ENCODE measurements around the gene CDC42BPB. TPM values are rescaled to one million over a fixed set of nuclear protein-coding genes. Genes with fewer than 3 reads are reported as not detected.
A peak's percentile ranks its signal among the peaks of the same experiment; 100 is the strongest.

The CDC42BPB gene
- total and polyA plus RNA-seq, 2 donors from 2014 or later, result 22.5 to 127 TPM

DNA sequence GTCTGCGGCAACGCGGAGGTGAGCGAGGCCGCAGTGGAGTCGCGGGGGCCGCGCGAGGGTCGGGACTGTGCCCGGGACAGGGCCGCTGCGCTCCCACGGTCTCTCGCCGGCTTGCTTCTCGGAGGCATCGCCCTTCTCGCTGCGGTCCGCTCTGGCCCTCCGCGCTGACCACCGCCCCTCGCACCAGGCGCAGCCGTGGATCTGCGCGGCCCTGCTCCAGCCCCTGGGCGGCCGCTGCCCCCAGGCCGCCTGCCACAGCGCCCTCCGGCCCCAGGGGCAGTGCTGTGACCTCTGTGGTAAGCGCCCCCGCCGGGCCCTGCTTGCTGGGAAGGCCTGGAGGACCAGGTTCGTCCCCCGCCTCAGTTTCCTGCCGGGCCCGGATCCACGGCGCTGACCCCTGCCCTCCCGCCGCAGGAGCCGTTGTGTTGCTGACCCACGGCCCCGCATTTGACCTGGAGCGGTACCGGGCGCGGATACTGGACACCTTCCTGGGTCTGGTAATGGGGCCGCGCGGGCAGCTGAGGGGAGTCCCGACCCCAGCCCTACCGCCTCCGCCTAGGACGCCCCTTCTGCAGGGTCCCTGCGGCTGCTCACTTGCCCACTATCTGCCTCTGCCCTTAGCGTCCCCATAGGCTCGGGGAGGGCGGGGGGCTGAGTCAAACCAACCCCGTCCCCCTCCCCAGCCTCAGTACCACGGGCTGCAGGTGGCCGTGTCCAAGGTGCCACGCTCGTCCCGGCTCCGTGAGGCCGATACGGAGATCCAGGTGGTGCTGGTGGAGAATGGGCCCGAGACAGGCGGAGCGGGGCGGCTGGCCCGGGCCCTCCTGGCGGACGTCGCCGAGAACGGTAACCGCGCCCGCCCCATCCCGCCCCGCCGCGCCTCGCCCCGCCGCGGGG, 127.9 kb downstream of the CDC42BPB start:
- DNase-seq (peak in 3 of 5 donors; percentile 14 to 75 (median 63)), FAIRE-seq (no peak)
- peak overlapping the region in 1 of 3 donors; percentile 39 for H3K4me3 ChIP-seq (ENCODE audit: low read length in 3 of 3)
- H3K9ac ChIP-seq (ENCODE audit: low read length in 3 of 3), result no peak overlapping the region
- H3K9me3 ChIP-seq (ENCODE audit: control insufficient read depth in 2 of 3, insufficient read depth in 1 of 3, low read length in 3 of 3), result no peaks in the 10 kb centered on the region
- TF ChIP-seq, protein P1, sequence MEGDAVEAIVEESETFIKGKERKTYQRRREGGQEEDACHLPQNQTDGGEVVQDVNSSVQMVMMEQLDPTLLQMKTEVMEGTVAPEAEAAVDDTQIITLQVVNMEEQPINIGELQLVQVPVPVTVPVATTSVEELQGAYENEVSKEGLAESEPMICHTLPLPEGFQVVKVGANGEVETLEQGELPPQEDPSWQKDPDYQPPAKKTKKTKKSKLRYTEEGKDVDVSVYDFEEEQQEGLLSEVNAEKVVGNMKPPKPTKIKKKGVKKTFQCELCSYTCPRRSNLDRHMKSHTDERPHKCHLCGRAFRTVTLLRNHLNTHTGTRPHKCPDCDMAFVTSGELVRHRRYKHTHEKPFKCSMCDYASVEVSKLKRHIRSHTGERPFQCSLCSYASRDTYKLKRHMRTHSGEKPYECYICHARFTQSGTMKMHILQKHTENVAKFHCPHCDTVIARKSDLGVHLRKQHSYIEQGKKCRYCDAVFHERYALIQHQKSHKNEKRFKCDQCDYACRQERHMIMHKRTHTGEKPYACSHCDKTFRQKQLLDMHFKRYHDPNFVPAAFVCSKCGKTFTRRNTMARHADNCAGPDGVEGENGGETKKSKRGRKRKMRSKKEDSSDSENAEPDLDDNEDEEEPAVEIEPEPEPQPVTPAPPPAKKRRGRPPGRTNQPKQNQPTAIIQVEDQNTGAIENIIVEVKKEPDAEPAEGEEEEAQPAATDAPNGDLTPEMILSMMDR (IDR thresholded peaks at IDR 0.05; ENCODE audit: borderline replicate concordance, extremely low read depth, insufficient read depth), result no peak
- intact Hi-C loops (cut with DNase I), result no loop called here
- peaks cover 0 to 12% (median 0%) of the 10 kb centered on the region in 3 donors for H3K4me1 ChIP-seq (ENCODE audit: control insufficient read depth in 2 of 3, insufficient read depth in 2 of 3, low read depth in 1 of 3, low read length in 3 of 3)
- H3K27me3 ChIP-seq (ENCODE audit: control insufficient read depth, insufficient read depth, low read length), result peaks cover 9% of the 10 kb centered on the region
- peaks cover 0 to 10% (median 5%) of the 10 kb centered on the region in 3 donors for H3K36me3 ChIP-seq (ENCODE audit: control insufficient read depth in 2 of 3, insufficient read depth in 3 of 3, low read length in 3 of 3)
- H3K27ac ChIP-seq (ENCODE audit: low read depth in 2 of 2, low read length in 2 of 2), result no peak overlapping the region

DNA sequence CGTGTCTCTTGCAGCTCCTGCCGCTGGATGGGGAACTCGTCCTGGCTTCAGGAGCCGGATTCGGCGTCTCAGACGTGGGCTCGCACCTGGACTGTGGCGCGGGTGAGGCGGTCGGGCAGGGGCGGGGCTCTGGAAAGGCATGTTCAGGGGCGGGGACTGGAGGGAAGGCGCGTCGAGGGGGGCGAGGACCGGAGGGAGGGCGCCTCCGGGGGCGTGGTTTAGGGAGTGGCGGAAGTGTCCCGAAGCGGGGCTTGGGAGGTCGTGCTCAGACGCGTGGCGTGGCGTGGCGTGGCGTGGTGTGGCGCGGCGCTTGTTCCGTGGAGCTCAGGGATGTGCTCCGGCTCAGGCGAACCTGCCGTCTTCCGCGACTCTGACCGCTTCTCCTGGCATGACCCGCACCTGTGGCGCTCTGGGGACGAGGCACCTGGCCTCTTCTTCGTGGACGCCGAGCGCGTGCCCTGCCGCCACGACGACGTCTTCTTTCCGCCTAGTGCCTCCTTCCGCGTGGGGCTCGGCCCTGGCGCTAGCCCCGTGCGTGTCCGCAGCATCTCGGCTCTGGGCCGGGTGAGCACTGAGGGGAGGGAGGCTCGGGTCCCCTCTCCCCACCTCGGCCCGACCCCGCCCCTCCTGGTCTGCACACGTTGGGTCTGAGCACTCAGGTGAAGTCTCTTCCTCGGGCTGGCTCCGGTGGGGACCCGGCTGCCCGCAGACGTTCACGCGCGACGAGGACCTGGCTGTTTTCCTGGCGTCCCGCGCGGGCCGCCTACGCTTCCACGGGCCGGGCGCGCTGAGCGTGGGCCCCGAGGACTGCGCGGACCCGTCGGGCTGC, 128.7 kb downstream of the CDC42BPB start:
- Histone ChIP-seq H3K9ac (ENCODE audit: low read length in 3 of 3) (no peak overlapping the region), H3K36me3 (ENCODE audit: control insufficient read depth in 2 of 3, insufficient read depth in 3 of 3, low read length in 3 of 3) (peaks cover 0 to 8% (median 5%) of the 10 kb centered on the region in 3 donors), H3K9me3 (ENCODE audit: control insufficient read depth in 2 of 3, insufficient read depth in 1 of 3, low read length in 3 of 3) (no peaks in the 10 kb centered on the region), H3K27ac (ENCODE audit: low read depth in 2 of 2, low read length in 2 of 2) (no peak overlapping the region), H3K4me1 (ENCODE audit: control insufficient read depth in 2 of 3, insufficient read depth in 2 of 3, low read depth in 1 of 3, low read length in 3 of 3) (peaks cover 0 to 14% (median 0%) of the 10 kb centered on the region in 3 donors), H3K27me3 (ENCODE audit: control insufficient read depth, insufficient read depth, low read length) (peaks cover 15% of the 10 kb centered on the region), H3K4me3 (ENCODE audit: low read length in 3 of 3) (peak overlapping the region in 2 of 3 donors; percentile 39)
- no peak for FAIRE-seq
- intact Hi-C loops (cut with DNase I), result no loop called here
- TF ChIP-seq, protein P1 (IDR thresholded peaks at IDR 0.05; ENCODE audit: borderline replicate concordance, extremely low read depth, insufficient read depth), result no peak
- DNase-seq, result peak; percentile 88 to 94 (median 92)

DNA sequence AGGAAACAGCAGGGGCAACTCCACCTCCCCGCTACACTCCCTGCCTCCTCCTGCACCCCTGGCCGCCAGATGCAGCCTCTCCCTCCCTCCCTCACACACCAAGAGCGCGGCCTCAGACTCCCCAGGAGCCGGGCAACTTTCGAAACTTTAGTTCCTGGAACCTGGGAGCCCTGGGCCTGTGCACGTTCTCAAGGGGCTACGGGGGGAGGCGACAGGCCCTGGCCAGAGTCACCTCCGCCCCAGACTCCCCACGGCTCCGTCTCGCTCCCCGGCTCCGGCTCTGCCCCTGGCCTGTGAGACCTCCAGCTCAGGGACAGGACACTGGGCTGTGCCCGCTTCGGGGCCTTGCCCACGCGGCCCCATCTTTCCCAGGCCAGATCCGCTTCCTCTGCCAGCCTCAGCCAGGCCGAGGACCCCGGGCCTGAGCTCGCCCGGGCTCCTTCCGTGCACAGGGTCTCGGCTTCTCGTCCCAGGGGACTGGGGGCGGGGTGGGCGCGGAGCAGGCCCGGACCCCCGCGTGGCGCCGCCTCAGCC, 129.4 kb downstream of the CDC42BPB start:
- FAIRE-seq (no peak), DNase-seq (peak in 4 of 5 donors; percentile 28 to 56 (median 45))
- peak overlapping the region in 1 of 3 donors; percentile 39 for H3K4me3 ChIP-seq (ENCODE audit: low read length in 3 of 3)
- H3K27ac ChIP-seq (ENCODE audit: low read depth in 2 of 2, low read length in 2 of 2), result peak overlapping the region in 1 of 2 donors; percentile 43
- H3K4me1 ChIP-seq (ENCODE audit: control insufficient read depth in 2 of 3, insufficient read depth in 2 of 3, low read depth in 1 of 3, low read length in 3 of 3), result peaks cover 0 to 14% (median 0%) of the 10 kb centered on the region in 3 donors
- intact Hi-C loops (cut with DNase I), result no loop called here
- TF ChIP-seq, protein P1 (IDR thresholded peaks at IDR 0.05; ENCODE audit: borderline replicate concordance, extremely low read depth, insufficient read depth), result no peak
- peaks cover 21% of the 10 kb centered on the region for H3K27me3 ChIP-seq (ENCODE audit: control insufficient read depth, insufficient read depth, low read length)
- H3K36me3 ChIP-seq (ENCODE audit: control insufficient read depth in 2 of 3, insufficient read depth in 3 of 3, low read length in 3 of 3), result peaks cover 0 to 3% (median under 1%) of the 10 kb centered on the region in 3 donors
- H3K9me3 ChIP-seq (ENCODE audit: control insufficient read depth in 2 of 3, insufficient read depth in 1 of 3, low read length in 3 of 3), result no peaks in the 10 kb centered on the region
- H3K9ac ChIP-seq (ENCODE audit: low read length in 3 of 3), result no peak overlapping the region
